ENCODE results near the gene PDZK1IP1.
"Not testable (repeated sequence)": the region's sequence is repeated elsewhere in the genome, so short reads cannot be mapped to it uniquely, and the experiment has no call there.

- not testable (repeated sequence) for TF ChIP-seq SUZ12 (IDR thresholded peaks at IDR 0.05; ENCODE audit: extremely low read depth, insufficient read depth, insufficient read length); ZNF274 (IDR thresholded peaks at IDR 0.05; ENCODE audit: low read depth, low read length)
Measured at GRCh38 chr1:47149162-47149561, 40.7 kb downstream of the PDZK1IP1 start.

Data from NT2/D1 (cell line).